Thymus (tissue), 11 donors: ENCODE results near the gene SPTSSB. TPM values are rescaled to one million over a fixed set of nuclear protein-coding genes. Genes with fewer than 3 reads are reported as not detected.

Source experiments
- DNase-seq, 9 donors: peaks; one replicate each; pipeline ENCODE4 v3.0.0-alpha.2; 2013; ENCODE audit warnings: low spot score in 9 of 9, low read depth in 6 of 9, missing footprints in 1 of 9
- H3K27ac ChIP-seq, 2 donors: one replicate each; pipeline ENCODE4 v1.5.1; 2013; ENCODE audit warnings: control low read depth in 1 of 2, low read depth in 1 of 2, low read length in 1 of 2, mild to moderate bottlenecking in 1 of 2, moderate library complexity in 1 of 2
- H3K27me3 ChIP-seq, 2 donors: one replicate each; pipeline ENCODE4 v1.5.1; 2013; ENCODE audit warnings: low read length in 1 of 2; ENCODE audit not compliant: control insufficient read depth in 2 of 2, insufficient read depth in 1 of 2
- H3K36me3 ChIP-seq, 2 donors: one replicate each; pipeline ENCODE4 v1.5.1; 2013; ENCODE audit warnings: low read length in 1 of 2, mild to moderate bottlenecking in 1 of 2, moderate library complexity in 1 of 2; ENCODE audit not compliant: control insufficient read depth in 2 of 2, insufficient read depth in 2 of 2
- H3K4me1 ChIP-seq, 2 donors: one replicate each; pipeline ENCODE4 v1.5.1; 2013; ENCODE audit warnings: low read length in 2 of 2; ENCODE audit not compliant: control insufficient read depth in 2 of 2, insufficient read depth in 2 of 2
- H3K4me3 ChIP-seq, 2 donors: one replicate each; pipeline ENCODE4 v1.5.1; 2013; ENCODE audit warnings: low read length in 2 of 2, control low read depth in 1 of 2, mild to moderate bottlenecking in 1 of 2
- H3K9me3 ChIP-seq, 2 donors: one replicate each; pipeline ENCODE4 v1.5.1; 2013; ENCODE audit warnings: low read length in 1 of 2, mild to moderate bottlenecking in 1 of 2; ENCODE audit not compliant: control insufficient read depth in 2 of 2, insufficient read depth in 1 of 2
- WGBS: extraction: QIAGEN DNeasy Blood & Tissue Kit; methylation state at CpG from one replicate; pipeline ENCODE4 v1.1.7; 2013; 5-methylcytosine and 5-hydroxymethylcytosine counted together
- polyA plus RNA-seq: library from polyadenylated mRNA; stranded (reverse); fragments of 200-250 nt; gene quantifications from one replicate; pipeline ENCODE4 v1.2.3, GENCODE V29; 2013
- total RNA-seq: library from RNA; stranded (reverse); fragments of 120-200 nt; gene quantifications from one replicate; pipeline ENCODE4 v1.2.4, GENCODE V29; 2013
- donor health status: healthy.

Gene SPTSSB
- total and polyA plus RNA-seq, 2 donors: 0.52 to 3.3 TPM

GRCh38 chr3:161409858-161410257 is 38.5 kb upstream of the SPTSSB start:
- Histone ChIP-seq H3K27ac (no peak overlapping the region), H3K9me3 (no peaks in the 10 kb centered on the region), H3K27me3 (no peaks in the 10 kb centered on the region), H3K36me3 (no peaks in the 10 kb centered on the region), H3K4me3 (no peak overlapping the region), H3K4me1 (peaks cover 0 to 9% of the 10 kb centered on the region in 2 donors)
- DNase-seq: no peak
- WGBS: 97% methylated on average over 3 of the region's 3 CpGs

- whole genome bisulfite sequencing: 23% methylated on average over 3 of the region's 3 CpGs
- no peaks in the 10 kb centered on the region for H3K27me3 ChIP-seq
Measured at GRCh38 chr3:161409069-161409468, 37.8 kb upstream of the SPTSSB start.

GRCh38 chr3:161406594-161407555 is 35.6 kb upstream of the SPTSSB start:
- no peak overlapping the region for H3K4me3 ChIP-seq
- WGBS: 2% methylated on average over 1 of the region's 1 CpG
- DNase-seq: peak in 4 of 9 donors; percentile 4 to 62 (median 18)
- H3K9me3 ChIP-seq: no peaks in the 10 kb centered on the region
- no peak overlapping the region for H3K27ac ChIP-seq
- H3K36me3 ChIP-seq: no peaks in the 10 kb centered on the region
- H3K4me1 ChIP-seq: peaks cover 0 to 9% of the 10 kb centered on the region in 2 donors
- no peaks in the 10 kb centered on the region for H3K27me3 ChIP-seq

More at GRCh38 chr3:161409069-161409468, 37.8 kb upstream of the SPTSSB start:
- no peaks in the 10 kb centered on the region for H3K36me3 ChIP-seq
- peaks cover 0 to 9% of the 10 kb centered on the region in 2 donors for H3K4me1 ChIP-seq
- H3K27ac ChIP-seq: no peak overlapping the region
- no peak overlapping the region for H3K4me3 ChIP-seq
- peak in 4 of 9 donors; percentile 15 to 63 (median 24) for DNase-seq
- H3K9me3 ChIP-seq: no peaks in the 10 kb centered on the region

GRCh38 chr3:161405836-161406235 is 34.5 kb upstream of the SPTSSB start:
- no peaks in the 10 kb centered on the region for H3K27me3 ChIP-seq
- no peak overlapping the region for H3K4me3 ChIP-seq
- DNase-seq: no peak
- no peak overlapping the region for H3K27ac ChIP-seq
- 97% methylated on average over 4 of the region's 4 CpGs for WGBS
- peaks cover 0 to 9% of the 10 kb centered on the region in 2 donors for H3K4me1 ChIP-seq
- no peaks in the 10 kb centered on the region for H3K9me3 ChIP-seq
- H3K36me3 ChIP-seq: no peaks in the 10 kb centered on the region

- no peak for DNase-seq
- no peaks in the 10 kb centered on the region for H3K27me3 ChIP-seq
- no peaks in the 10 kb centered on the region for H3K36me3 ChIP-seq
- H3K4me3 ChIP-seq: no peak overlapping the region
- H3K4me1 ChIP-seq: peaks cover 0 to 9% of the 10 kb centered on the region in 2 donors
- no peak overlapping the region for H3K27ac ChIP-seq
- H3K9me3 ChIP-seq: no peaks in the 10 kb centered on the region
- WGBS: 88% methylated on average over 1 of the region's 1 CpG
Measured at GRCh38 chr3:161405087-161405486, 33.8 kb upstream of the SPTSSB start.

- Histone ChIP-seq H3K4me3 (no peak overlapping the region), H3K4me1 (peaks cover 0 to 9% of the 10 kb centered on the region in 2 donors), H3K9me3 (no peaks in the 10 kb centered on the region), H3K27me3 (no peaks in the 10 kb centered on the region), H3K27ac (no peak overlapping the region), H3K36me3 (no peaks in the 10 kb centered on the region)
- no peak for DNase-seq
Measured at GRCh38 chr3:161403251-161403650, 31.9 kb upstream of the SPTSSB start.

- Histone ChIP-seq H3K27me3 (no peaks in the 10 kb centered on the region), H3K4me3 (no peak overlapping the region), H3K9me3 (no peaks in the 10 kb centered on the region), H3K4me1 (peaks cover 0 to 5% of the 10 kb centered on the region in 2 donors), H3K27ac (no peak overlapping the region), H3K36me3 (no peaks in the 10 kb centered on the region)
- no peak for DNase-seq
- 97% methylated on average over 2 of the region's 2 CpGs for WGBS
Measured at GRCh38 chr3:161401389-161401788, 30.1 kb upstream of the SPTSSB start.

- no peaks in the 10 kb centered on the region for H3K36me3 ChIP-seq
- H3K27me3 ChIP-seq: no peaks in the 10 kb centered on the region
- 91% methylated on average over 4 of the region's 4 CpGs for WGBS
- H3K9me3 ChIP-seq: no peaks in the 10 kb centered on the region
- peaks cover 0 to under 1% of the 10 kb centered on the region in 2 donors for H3K4me1 ChIP-seq
- H3K27ac ChIP-seq: no peak overlapping the region
- DNase-seq: no peak
- no peak overlapping the region for H3K4me3 ChIP-seq
Measured at GRCh38 chr3:161400650-161401049, 29.3 kb upstream of the SPTSSB start.
